Nephron (organoid): ENCODE data around the gene UBALD2.

Experiments
- H3K27ac Mint-ChIP-seq, 3 experiments: 2 replicates each; pipeline ENCODE4 v1.8.0; 2020; ENCODE audit warnings: mixed read lengths in 3 of 3, mild to moderate bottlenecking in 2 of 3, moderate library complexity in 1 of 3
- H3K27me3 Mint-ChIP-seq: 2 replicates; pipeline ENCODE4 v1.8.0; 2021; ENCODE audit warnings: low read depth, mild to moderate bottlenecking, moderate library complexity, mixed read lengths
- H3K36me3 Mint-ChIP-seq: 2 replicates; pipeline ENCODE4 v1.8.0; 2020; ENCODE audit warnings: low read depth, mixed read lengths
- H3K4me1 Mint-ChIP-seq: 2 replicates; pipeline ENCODE4 v1.8.0; 2020; ENCODE audit warnings: mixed read lengths
- H3K4me3 Mint-ChIP-seq, 3 experiments: 2 replicates each; pipeline ENCODE4 v1.8.0; 2020; ENCODE audit warnings: mild to moderate bottlenecking in 3 of 3, mixed read lengths in 3 of 3, moderate library complexity in 2 of 3
- H3K9me3 Mint-ChIP-seq: 2 replicates; pipeline ENCODE4 v1.8.0; 2020; ENCODE audit warnings: mixed read lengths
- TF ChIP-seq, protein P1 (sequence below), 3 experiments: fragments of 200-600 bp; sonication (generic); IDR thresholded peaks; one replicate each; pipeline ENCODE4 v1.5.0; 2021; ENCODE audit warnings: antibody characterized with exemption in 3 of 3; ENCODE audit not compliant: unreplicated experiment in 3 of 3

Gene UBALD2

DNA sequence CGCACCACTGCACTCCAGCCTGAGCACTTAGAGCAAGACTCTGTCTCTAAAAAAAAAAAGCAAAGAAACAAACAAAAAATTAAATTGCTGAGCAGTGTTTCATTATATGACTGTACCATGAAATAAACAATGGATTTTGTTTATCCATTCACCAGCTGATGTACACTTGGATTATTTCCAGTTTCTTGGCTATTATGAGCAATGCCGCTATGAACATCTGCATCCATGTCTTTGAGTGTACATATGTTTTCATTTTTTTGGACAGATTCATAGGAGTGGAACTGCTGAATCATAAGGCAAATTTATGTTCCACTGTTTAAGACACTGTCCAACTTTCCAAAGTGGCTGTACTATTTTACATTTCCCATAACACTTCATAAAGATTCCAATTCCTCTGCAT lies 32.8 kb upstream of the UBALD2 start:
- TF ChIP-seq, protein P1, sequence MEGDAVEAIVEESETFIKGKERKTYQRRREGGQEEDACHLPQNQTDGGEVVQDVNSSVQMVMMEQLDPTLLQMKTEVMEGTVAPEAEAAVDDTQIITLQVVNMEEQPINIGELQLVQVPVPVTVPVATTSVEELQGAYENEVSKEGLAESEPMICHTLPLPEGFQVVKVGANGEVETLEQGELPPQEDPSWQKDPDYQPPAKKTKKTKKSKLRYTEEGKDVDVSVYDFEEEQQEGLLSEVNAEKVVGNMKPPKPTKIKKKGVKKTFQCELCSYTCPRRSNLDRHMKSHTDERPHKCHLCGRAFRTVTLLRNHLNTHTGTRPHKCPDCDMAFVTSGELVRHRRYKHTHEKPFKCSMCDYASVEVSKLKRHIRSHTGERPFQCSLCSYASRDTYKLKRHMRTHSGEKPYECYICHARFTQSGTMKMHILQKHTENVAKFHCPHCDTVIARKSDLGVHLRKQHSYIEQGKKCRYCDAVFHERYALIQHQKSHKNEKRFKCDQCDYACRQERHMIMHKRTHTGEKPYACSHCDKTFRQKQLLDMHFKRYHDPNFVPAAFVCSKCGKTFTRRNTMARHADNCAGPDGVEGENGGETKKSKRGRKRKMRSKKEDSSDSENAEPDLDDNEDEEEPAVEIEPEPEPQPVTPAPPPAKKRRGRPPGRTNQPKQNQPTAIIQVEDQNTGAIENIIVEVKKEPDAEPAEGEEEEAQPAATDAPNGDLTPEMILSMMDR (IDR thresholded peaks at IDR 0.05; ENCODE audit: unreplicated experiment in 3 of 3), result no peak
- no peaks in the 10 kb centered on the region for H3K4me1 Mint-ChIP-seq
- H3K4me3 Mint-ChIP-seq, result no peak overlapping the region
- no peaks in the 10 kb centered on the region for H3K9me3 Mint-ChIP-seq
- H3K27me3 Mint-ChIP-seq, result peaks cover 2% of the 10 kb centered on the region
- H3K36me3 Mint-ChIP-seq, result no peaks in the 10 kb centered on the region
- H3K27ac Mint-ChIP-seq, result peak overlapping the region in 1 of 3 experiments; percentile 28

DNA sequence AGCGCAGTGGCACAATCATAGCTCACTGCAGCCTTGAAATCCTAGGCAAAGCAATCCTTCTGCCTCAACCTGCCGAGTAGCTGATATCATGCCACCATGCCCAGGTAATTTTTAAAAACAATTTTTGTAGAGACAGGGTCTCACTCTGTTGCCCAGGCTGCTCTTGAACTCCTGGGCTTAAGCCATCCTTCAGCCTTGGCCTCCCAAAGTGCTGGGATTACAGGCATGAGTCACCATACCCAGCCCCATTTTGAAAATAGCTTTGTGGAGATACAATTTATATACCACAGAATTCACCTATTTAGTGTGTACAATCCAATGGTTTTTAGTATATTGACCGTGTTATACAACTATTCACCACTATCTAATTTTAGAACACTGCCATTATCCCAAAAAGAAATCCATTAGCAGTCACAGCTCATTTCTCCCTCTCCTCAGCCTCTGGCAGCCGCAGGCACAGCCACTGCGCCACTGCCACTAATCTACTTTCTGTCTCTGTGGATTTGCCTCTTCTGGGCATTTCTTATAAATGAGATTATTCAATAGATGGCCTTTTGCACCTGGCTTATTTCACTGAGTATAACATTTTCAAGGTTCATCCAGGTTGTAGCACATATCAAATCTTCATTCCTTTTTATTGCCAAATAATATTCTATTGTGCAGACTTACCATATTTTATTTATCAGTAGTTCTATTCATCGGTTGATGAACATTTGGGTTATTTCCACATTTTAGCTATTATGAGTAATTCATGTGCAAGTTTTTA lies 31.4 kb upstream of the UBALD2 start:
- Mint-ChIP-seq H3K36me3 (no peaks in the 10 kb centered on the region), H3K4me1 (no peaks in the 10 kb centered on the region), H3K4me3 (no peak overlapping the region), H3K27ac (no peak overlapping the region), H3K27me3 (peaks cover 14% of the 10 kb centered on the region), H3K9me3 (no peaks in the 10 kb centered on the region)
- TF ChIP-seq, protein P1 (IDR thresholded peaks at IDR 0.05; ENCODE audit: unreplicated experiment in 3 of 3), result no peak

DNA sequence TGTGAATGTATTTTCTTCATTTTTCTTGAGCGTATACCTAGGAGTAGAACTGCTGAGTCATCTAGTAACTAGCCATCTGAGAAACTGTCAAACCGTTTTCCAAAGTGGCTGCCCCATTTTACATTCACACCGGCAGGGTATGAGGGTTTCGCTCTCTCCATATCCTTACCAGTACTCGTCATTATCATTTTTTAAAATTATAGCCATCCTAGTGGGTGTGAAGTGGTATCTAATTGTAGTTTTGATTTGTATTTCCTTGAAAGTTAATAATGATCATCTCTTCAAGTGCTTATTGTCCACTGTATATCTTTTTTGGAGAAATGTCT lies 30.8 kb upstream of the UBALD2 start:
- TF ChIP-seq, protein P1 (IDR thresholded peaks at IDR 0.05; ENCODE audit: unreplicated experiment in 3 of 3), result no peak
- H3K27ac Mint-ChIP-seq, result no peak overlapping the region
- H3K4me3 Mint-ChIP-seq, result no peak overlapping the region
- no peaks in the 10 kb centered on the region for H3K9me3 Mint-ChIP-seq
- H3K4me1 Mint-ChIP-seq, result no peaks in the 10 kb centered on the region
- no peaks in the 10 kb centered on the region for H3K36me3 Mint-ChIP-seq
- peaks cover 19% of the 10 kb centered on the region for H3K27me3 Mint-ChIP-seq

DNA sequence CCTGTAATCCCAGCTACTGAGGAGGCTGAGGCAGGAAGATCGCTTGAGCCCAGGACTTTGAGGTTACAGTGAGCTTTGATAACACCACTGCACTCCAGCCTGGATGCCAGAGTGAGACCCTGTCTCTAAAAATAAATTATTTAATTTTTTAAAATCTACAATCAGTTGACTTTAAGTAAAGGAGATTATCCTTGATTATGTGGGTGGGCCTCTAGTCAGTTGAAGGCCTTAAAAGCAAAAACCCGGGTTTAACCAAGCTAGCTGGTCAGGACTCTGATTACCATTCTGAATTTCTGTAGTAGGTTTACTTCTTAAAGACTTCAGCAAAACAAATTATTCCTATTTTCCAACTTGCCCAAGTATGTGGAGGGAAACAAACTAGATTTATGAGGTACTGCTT lies 29.3 kb upstream of the UBALD2 start:
- H3K27ac Mint-ChIP-seq, result no peak overlapping the region
- TF ChIP-seq, protein P1 (IDR thresholded peaks at IDR 0.05; ENCODE audit: unreplicated experiment in 3 of 3), result no peak
- no peaks in the 10 kb centered on the region for H3K36me3 Mint-ChIP-seq
- H3K4me3 Mint-ChIP-seq, result no peak overlapping the region
- H3K4me1 Mint-ChIP-seq, result peaks cover 1% of the 10 kb centered on the region
- H3K27me3 Mint-ChIP-seq, result peaks cover 20% of the 10 kb centered on the region
- no peaks in the 10 kb centered on the region for H3K9me3 Mint-ChIP-seq

DNA sequence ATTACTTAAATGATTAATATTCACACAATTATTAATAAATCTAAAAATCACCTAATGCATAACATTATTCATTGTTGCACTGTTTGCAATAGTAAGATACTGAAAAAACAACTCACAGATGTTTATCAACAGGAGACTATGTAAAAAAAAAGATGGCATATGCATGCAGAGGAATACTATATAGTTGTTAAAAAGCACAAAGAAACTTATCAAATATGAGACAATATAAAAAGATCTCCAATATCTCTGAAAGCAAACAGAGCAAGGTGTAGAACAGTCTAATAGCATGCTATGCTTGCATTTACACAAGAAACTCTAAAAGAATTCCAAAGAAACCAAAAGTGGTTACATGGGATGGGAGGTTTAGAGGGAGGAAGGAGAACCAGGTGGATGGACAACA lies 28.5 kb upstream of the UBALD2 start:
- TF ChIP-seq, protein P1 (IDR thresholded peaks at IDR 0.05; ENCODE audit: unreplicated experiment in 3 of 3), result no peak
- peaks cover 6% of the 10 kb centered on the region for H3K4me1 Mint-ChIP-seq
- no peaks in the 10 kb centered on the region for H3K36me3 Mint-ChIP-seq
- H3K4me3 Mint-ChIP-seq, result peak overlapping the region in 1 of 3 experiments; percentile 58
- H3K27ac Mint-ChIP-seq, result no peak overlapping the region
- peaks cover 20% of the 10 kb centered on the region for H3K27me3 Mint-ChIP-seq
- H3K9me3 Mint-ChIP-seq, result no peaks in the 10 kb centered on the region

DNA sequence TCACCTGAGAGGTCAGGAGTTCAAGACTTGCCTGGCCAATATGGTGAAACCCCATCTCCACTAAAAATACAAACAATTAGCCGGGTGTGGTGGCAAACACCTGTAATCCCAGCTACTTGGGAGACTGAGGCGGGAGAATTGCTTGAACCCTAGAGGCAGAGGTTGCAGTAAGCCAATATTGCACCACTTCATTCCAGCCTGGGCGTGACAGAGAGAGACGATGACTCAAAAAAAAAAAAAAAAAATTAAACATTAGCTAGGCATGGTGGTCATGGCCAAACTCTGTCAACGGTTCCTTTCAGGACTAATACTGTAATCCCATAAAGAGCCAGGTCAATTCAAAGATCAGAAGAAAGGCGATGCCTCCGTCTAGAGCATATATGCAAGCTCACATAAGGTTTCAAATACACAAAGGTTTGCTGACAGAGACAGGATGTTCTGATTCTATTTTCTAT lies 27.3 kb upstream of the UBALD2 start:
- H3K27me3 Mint-ChIP-seq, result peaks cover 21% of the 10 kb centered on the region
- H3K4me3 Mint-ChIP-seq, result peak overlapping the region; percentile 44 to 61 (median 54)
- H3K36me3 Mint-ChIP-seq, result no peaks in the 10 kb centered on the region
- H3K9me3 Mint-ChIP-seq, result no peaks in the 10 kb centered on the region
- TF ChIP-seq, protein P1 (IDR thresholded peaks at IDR 0.05; ENCODE audit: unreplicated experiment in 3 of 3), result no peak
- H3K27ac Mint-ChIP-seq, result peak overlapping the region in 2 of 3 experiments; percentile 38 to 41
- peaks cover 15% of the 10 kb centered on the region for H3K4me1 Mint-ChIP-seq
